HG03378 (cell line): ENCODE results near the gene ZNF423.

Experiments used
- ATAC-seq: cut with Tn5 transposase; IDR thresholded peaks from one replicate; pipeline ENCODE4 v1.9.1; 2021; ENCODE audit warnings: mild to moderate bottlenecking, moderate library complexity; ENCODE audit not compliant: unreplicated experiment

ZNF423 gene

DNA sequence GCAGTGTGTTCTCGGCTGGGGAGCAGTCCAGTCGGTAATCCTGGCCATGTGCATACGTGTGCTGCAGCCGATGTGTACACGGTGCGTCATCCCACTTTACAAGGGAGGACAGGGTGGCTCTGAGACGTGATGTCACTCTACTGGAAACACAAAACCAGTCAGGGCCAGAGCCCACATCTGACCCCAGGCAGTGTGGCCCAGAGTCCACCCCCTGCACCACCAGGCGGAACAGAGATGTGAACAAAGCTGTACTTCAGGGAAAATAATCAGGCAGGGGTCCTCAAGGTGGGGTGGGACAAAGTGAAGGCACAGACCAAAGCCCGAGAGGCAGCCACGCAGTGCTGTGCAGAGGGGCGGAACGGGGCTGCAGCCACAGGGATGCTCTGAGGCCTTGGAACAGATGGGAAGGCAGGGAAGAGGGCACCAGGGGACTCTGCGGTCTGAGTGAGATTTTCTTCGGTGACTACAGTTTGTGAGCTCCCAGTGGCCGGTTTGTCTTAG is 181.5 kb downstream of the ZNF423 start:
- no peak for ATAC-seq

DNA sequence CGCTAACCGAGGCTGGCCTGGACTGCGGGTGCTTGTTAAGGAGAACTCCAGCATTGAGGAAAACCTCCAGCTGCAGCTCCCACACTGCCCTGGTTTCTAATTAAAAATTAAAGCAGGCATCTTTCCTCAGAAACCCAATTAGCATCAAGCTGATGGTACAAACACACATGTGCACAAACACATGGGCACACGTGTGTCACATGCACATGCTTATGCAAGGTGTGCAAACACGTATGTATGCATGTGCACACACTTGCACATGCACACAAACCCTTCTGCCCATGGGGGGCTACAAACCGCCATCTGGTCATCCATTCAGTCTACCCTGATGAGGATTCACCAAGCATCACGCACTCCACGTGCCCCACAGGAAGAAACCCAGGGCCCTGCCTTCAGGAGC is 182.5 kb downstream of the ZNF423 start:
- ATAC-seq = no peak

DNA sequence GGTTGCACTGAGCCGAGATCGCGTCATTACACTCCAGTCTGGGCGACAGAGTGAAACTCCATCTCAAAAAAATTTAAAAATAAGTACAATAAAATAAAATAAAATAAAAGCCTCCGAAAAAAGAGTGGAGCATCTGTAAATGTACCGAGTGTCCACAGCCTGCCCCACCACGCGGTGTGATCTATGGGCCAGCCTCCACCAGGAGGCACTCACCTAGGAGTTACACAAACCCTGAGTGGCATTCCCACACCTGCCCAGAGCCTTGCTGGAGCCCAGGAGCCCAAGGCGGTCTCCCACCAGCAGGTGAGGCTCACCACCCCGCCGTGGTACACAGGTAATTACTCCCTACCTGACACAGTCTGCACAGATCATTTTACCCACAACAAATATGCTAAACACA is 183.2 kb downstream of the ZNF423 start:
- ATAC-seq = no peak

DNA sequence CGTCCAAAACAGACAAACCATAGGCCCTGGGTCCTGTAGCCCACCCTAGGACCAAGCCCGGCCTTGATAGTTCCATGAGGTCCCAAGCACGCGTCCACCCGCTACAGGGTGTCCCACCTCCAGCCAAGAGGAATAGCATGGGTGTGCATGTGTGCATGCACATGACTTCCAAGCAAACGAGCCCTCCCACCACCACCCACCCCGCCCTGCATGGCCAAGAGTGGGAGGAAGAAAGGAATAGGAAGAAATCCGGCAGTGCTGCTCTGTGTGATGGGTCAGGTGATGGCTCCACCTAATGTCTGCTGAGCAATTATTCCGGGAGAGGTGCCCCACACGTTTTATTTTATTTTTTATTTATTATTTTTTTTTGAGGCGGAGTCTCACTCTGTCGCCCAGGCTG is 184.6 kb downstream of the ZNF423 start:
- no peak for ATAC-seq

DNA sequence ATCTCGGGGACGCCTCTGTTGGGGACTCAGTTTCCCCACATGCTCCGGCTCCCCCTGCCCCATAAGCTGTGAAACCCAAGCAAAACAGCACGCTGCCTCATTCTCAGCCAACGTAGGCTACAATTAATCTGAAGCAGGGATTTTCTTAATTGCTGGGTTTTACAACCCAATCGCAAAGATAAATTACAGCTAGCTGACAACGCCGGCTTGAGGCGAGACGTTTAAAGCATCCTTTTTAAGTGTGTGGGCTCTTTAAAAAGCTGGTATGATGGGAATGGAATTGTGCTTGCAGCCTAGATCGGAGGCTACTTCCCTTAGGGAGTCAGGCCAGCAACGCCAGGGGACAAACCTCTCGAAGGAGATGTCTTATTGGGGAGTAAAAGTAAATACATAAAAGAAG is 185.3 kb downstream of the ZNF423 start:
- no peak for ATAC-seq

DNA sequence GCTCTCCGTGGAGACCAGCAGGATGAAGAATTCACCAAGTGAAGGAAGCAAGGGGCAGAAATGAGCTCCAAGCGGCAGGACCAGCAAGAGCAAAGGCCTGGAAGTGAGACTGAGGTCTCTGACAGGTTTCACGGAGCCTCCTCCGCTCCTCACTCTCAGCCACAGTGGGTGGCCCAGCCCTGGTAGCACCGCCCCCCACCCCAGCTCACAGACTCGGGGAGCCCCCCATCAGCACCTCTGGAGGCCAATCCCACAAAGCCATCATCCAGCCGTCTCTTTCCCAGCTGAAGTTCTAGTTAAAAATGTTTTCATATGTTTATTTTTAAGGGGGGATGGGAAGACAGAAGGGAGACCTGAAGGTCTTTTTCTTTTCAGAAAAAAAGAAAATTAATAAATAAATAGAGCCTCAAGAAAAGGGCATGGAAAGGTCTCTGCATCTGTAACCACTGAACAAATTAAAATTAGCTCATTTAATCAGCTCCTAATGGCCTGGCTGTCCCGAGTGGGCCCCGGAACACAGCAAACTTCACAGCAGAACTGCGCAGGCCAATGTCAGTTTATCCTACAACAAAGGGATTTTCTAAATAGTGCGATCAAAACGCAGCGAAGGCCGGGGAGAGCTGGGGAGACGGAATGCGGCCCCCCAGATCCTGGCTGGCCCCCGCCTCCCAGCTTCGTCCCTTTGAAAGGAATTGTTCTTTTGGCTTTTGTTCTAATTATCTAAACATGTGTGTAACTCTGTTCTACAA is 190.3 kb downstream of the ZNF423 start:
- no peak for ATAC-seq

DNA sequence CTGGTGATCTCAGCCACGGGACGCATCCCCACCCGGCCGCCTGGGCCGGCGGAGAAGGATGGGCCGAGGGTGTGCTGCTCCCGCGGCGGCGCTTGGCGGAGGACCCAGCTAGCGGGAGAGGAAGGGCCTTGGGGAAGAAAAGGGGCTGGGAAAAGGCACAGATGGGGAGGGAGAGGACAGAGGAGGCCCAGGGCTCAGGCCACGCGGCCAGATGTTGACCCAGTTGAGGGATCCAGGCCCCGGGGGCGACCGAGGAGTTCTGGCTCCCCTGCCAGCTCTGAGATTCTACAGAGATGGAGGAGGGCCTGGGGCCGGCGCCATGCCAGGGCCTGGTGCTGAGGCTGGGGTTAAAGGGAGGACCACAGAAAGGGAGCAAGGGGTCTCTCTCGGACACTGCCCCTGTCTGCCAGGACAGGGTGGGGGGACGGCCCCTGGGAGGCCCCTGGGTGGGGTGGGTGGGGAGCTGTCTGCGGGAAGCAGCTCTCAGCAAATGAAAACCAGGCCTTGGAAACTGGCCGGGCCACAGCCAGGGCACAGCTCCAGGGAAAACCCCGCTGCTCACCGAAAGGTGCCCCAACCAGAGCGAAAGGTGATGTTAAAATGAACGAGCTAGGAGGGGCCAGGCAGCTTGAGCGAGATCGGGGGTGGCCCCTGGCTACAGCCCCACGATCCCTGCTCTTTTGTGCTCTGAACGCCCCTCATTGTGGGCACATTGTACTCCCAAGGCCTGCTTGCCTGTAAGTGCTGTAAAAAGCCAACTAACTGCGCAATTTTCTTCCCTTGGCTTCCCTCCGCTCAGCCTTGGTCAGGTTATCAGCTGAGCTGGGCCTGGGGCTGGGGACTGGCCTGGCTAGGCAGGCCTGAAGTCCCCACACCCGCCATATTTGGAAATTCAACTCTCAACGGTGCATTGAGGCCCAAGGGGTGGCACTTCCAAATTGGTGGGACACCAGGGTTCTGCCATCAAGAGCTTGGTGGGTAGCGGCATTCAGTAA is 191.4 kb downstream of the ZNF423 start:
- ATAC-seq = no peak

DNA sequence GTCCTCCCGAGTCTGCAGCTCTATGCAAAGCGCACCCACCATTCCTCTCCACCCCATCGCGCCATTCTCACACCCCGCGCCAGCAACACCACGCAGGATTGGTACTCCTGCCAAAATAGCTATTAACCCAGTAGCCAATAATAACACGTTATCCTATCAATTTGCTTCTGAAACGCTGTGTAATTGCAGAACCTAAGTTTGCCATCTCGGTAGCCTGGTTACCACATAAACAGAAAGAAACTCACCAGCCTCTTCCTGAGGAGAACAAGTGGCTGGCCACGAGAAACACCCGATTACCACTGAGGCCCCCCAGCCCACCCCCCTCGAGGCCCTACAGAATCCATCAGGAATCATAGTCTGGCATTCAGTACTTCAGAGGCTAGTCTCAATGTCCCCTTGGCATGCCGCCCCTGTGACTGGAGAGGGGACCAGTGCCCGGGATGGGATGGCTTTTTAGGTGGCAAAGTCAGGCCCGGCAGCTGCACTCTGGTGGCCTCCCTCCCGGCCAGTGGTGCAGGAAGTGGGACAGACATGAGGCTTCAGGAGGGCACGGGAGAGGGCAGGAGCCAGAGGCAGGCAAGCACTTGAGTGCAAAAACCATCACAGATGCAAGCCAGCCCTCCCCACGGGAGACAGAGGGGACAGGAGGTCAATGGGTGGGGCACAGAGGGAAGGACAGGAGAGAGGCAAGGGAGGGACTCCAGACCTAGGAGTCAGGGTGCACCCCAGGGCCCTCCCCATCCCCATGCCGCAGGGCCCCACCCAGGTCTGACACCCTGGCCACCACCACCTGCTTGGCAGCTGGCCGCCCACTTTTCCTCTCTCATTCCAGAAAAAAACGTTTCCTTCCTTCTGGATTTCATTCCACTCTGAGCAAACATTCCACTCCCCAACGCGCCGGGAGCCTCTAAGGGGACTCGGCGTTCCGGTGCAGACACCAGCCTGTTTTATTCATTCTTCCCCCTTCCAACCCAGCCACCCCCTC is 192.5 kb downstream of the ZNF423 start:
- no peak for ATAC-seq

DNA sequence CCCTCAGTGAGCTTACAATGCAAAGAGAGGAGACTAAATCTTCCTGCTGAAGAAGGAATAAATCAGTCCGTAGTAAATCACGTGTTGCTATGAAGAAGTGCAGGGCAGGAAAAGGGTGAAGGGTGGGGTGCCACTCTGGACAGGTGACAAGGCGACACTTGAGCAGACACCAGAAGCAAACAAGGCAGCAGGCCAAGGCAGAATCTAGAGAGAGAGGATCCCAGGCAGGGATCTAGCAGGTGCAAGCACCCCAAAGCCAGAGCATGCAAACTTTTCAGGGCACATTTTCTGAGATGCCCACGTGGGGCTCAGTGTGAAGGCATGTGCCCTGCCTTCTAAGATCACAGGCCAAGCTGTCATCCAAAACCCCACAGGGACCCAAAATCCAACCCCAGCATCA is 193.3 kb downstream of the ZNF423 start:
- no peak for ATAC-seq

DNA sequence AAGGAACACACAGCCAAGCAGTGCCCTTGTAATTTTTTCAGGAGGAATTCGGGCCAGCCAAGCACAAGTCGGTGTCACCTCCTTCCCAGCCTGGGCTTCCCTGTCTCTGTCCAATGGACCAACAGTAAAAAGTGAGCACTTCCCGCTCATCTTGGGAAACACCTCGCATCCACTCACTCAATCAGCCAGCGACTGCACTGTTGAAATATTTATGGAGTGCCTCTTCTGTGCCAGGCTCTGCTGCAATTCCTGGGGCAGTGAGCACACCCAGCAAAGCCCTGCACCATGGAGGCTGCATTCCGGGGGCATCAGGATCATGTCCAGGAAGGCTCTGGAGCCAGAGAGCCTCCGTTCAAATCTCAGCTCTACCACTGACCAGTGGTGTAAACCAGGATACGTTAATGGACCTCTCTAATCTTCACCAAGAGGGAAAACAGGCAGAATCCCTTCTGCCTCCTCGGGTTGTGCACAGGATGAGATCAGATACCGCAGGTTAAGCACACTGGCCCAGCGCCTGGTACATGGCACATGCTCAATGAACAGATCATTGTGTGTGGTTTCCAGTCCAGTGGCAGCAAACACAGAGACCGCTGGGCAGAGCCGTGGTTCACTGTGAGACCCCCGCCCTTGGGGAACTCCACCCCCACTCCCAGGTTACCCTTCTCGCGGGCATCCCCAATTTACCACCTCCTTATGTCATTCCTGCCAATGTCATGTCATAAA is 194.3 kb downstream of the ZNF423 start:
- no peak for ATAC-seq

DNA sequence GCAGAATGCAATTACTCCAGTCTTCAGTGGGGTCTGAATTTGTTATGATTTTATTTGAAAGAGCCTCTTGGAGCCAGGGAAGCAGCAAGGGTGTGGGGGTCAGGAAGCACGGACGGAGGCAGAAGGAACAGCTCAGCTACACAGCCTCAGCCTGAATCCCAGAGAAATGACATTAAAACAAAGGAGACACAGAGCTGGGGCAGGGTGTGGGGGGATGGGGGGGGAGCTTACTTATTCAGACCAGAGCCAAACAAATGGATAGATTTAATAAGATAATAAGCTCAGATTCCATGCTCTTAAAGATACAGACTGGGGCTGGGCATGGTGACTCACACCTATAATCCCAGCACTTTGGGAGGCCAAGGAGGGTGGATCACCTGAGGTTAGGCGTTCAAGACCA is 195.3 kb downstream of the ZNF423 start:
- no peak for ATAC-seq

DNA sequence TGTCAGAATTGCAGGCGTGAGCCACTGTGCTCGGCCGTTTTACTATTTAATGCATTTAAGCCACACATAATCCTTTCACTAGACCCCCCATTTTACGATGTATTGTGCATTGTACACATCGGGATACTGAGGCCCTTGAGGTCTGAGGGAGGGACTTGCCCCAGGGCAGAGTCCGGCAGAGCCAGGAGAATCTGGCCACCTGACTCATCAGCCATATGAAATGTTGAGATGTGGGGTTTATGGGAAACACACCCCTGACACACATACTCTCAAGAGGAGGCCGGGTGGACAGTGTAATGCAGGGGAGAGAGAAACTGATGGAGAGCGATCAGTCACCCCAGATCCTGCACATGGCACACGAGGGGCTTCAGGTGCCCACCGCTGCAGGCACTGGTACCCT is 196.6 kb downstream of the ZNF423 start:
- no peak for ATAC-seq

DNA sequence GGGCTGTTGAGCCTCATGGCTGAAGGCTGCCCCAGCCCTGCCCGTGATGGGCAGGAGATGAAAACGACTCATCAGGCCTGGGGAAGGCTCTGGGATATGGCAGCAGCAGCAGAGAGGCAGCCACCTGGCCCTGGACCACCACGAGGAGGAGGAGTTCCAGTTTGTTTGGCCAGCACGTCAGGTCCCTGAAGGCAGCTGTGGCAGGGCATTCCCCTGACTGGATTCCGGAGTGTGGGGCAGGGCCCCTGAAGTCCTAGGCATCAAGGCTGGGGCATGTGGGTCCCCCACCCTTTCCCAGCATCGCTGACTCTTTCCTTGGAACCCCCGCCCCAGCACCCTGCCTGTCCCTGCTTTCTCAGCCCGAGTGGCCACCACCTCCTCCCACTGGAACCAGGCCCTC is 197.4 kb downstream of the ZNF423 start:
- no peak for ATAC-seq

DNA sequence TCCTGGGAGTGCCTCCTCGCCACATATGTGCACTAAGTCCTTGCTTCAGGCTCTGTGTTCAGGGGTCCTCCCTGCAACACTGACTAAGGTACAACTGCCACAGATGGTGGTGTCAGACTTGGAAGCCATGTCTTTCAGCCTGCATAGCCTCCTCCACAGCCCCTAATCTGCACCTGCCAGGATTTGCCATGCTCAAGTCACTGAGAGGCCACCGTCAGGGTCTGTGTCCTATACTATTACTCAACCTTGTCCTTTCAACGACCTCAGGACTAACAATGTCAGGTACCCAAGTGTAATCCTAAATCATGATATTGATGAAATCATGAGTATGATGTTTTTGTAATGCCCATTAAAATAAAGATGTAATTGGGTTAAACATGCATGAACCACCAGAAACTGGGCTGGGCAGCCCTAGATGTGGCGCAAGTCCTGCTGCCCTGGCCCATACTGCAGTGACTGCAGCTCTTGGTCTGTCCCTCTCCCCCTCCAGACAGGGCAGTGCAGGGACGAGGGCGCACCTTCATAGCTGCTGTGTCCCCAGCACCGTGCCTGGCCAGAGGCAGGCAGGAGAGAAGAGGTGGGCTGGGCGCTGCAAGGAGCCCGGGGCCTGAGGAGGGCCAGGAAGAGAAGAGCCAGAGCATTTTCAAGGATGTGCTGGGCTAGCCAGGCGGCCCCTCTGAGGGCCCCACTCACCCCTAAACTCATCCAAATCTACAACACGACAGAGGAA is 198.0 kb downstream of the ZNF423 start:
- no peak for ATAC-seq

DNA sequence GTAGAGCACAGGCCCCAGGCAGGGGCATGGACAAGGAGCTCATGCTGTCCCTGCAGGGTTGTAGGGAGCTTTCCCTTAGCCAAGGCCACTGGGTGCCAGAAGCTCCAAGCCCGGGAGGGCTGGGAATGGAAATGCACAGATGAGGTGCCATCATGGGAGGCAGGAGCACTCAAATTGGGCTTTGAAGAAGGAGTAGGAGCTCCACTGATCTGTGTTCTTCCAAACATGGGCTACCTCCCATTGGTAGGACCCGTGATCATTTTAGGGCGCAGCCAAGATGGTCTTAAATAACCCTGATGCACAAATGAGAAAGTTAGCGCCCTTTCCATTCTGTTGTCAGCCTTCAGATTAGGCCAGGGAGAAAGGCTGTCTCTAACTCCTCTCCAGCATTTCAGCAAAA is 201.5 kb downstream of the ZNF423 start:
- no peak for ATAC-seq

DNA sequence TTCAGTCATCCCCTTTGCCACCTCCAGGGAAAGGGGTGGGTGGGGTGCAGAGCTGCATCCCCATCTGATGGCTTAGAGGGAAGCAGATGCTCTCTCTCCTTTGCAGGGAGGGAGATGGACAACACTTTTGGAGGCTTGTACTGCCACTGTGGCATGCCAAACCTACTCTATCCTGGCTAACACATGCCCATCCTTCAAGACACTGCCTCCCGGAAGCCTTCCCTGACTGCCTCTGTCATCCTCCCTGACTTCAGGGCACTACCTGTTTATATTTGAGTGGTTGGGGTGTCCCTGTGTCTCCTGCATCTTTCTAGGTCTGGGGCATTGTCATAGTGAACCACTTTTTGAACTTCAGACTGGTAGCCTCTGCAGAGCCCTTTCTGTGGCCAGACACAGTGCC is 202.3 kb downstream of the ZNF423 start:
- ATAC-seq = no peak

DNA sequence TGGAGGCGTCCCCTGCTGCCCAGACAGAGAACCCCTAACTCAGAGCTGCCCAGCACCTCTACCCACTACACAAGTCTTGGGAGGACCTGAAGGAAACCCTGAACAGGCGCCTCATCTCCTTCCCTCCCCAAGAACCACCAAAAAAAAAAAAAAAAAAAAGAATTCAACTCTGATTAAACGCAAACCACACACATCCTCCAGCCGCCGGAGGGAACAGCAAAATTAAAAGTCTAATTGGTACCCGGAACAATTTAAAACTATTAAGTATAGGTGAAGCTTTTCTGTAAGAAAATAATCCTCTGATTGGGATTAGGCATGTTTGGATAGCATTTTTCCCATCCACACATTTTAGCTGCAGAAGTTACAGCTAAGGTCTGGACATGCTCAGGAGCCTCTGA is 202.7 kb downstream of the ZNF423 start:
- ATAC-seq = no peak

DNA sequence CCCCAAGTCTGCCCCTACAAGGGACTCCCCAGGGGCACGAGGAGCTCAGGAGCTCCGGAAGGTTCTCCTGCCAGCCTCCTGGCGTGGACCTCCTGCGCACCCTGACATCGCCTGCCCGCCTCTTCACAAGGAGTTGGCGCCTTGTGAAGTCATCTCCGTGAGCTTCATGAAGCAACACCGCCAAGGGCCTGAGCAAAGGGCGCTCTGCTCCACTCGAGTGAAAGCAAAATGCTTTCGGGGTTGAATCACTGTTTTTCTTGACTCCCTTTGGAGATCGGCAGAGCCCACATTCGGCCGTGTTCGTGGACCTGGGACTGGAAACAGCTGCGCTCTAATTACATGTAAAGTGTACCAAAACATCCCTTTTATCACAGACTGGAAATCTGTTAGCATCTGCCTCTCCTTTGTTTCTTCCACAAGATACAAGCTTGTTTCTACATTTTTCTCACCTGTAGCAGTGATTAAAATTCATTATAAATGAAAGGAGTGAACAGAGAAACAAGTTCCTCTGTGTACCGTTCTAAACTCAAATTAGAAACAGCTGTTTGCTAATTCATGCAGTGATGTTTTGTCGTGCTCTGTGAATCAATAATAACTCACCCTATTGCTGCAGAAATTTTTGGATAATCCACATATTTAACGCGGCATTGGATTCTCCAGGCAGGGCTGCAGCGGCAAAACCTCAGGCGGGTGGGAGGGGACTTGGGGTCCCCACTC is 203.3 kb downstream of the ZNF423 start:
- ATAC-seq = no peak

DNA sequence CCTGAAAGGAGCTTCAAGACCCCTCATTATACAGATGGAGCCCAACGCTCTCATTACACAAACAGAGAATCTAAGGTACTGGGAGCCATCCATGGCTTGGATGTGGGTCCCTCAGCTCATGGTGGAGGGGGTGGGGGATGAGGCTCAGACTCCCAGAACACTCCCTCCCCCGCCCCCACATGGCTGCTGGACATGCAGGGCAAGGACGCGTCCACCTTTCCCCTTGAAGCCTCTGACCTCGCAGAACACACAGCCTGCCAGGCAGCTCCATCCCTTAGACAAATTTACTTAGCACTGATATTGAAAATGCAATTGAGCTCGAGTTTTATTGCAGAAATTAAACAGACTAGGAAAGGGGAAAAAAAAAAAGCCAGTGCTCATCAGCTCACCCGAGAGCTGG is 203.9 kb downstream of the ZNF423 start:
- no peak for ATAC-seq
